ENCODE measurements around the gene TAOK1.
"Not testable (repeated sequence)": the region's sequence is repeated elsewhere in the genome, so short reads cannot be mapped to it uniquely, and the experiment has no call there.

The TAOK1 gene

DNA sequence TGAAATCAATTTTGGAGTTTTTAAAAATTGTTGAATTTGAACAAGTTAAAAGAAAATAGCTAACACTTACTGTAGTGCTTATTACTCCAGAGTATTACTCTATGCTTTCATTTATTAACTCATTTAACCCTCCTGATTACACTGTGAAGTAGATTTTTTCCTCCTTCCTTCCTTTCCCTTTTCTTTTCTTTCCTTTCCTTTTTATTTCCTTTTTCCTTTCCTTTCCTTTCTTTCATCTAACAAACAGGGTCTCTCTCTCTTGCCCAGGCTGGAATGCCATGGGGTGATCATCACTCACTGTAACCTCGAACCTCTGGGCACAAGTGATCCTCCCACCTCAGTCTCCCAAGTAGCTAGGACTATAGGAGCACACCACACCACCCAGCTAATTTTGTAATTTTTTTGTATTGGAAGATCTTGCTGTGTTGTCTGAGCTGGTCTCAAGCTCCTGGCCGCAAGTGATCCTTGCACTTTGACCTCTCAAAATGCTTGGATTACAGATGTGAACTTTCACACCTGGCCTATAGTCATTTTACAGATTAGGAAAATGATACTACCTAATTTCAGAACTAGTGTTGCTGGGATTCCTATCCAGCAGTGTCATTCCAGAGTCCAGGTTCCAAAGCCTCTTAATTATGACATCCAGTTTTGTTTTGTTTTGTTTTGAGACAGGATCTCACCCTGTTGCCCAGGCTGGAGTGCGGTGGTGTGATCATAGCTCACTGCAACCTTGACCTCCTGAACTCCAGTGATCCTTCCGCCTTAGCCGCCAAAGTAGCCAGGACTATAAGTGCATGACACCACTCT is 59.9 kb downstream of the TAOK1 start:
- DNase-seq = no peak

DNA sequence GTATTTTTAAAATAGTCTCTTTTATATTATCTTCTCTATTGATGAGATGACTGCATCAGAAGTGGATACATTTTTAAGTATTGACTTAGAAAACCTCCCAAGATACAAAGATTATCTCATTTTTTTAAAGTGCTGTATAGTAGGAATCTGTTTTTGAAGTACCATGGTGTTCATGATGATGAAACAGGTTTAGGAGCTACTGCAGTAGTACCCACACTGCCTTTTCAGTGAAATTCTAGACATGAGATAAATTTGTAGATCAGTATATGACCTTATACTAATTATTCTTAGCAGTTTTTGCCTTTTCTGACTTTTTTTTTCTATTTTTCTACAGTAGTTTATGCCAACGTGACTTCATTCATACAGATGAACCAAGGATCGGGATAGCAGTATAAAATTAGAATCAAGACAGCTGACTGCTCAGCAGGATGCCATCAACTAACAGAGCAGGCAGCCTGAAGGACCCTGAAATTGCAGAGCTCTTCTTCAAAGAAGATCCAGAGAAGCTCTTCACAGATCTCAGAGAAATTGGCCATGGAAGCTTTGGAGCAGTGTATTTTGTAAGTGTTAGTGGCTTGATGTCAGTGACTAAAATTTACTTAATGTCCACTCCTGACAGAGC is 61.1 kb downstream of the TAOK1 start:
- no peak for DNase-seq

DNA sequence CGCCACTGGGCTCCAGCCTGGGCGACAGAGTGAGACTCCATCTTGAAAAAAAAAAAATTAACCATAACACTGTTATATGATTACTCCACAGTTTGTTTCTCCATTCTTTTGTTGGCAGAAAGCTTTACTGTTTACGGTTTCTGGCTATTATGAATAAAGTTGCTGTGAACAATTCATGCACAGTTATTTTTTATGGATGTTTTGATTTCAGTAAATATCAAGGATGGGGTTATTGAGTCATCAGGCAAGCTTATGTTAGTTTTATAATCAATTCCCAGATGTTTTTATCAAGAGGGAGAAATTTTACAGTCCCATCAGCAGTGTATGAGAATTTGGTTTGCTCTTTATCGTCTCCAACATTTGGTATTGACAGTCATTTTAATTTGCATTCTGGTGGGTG is 67.9 kb downstream of the TAOK1 start:
- DNase-seq = no peak

DNA sequence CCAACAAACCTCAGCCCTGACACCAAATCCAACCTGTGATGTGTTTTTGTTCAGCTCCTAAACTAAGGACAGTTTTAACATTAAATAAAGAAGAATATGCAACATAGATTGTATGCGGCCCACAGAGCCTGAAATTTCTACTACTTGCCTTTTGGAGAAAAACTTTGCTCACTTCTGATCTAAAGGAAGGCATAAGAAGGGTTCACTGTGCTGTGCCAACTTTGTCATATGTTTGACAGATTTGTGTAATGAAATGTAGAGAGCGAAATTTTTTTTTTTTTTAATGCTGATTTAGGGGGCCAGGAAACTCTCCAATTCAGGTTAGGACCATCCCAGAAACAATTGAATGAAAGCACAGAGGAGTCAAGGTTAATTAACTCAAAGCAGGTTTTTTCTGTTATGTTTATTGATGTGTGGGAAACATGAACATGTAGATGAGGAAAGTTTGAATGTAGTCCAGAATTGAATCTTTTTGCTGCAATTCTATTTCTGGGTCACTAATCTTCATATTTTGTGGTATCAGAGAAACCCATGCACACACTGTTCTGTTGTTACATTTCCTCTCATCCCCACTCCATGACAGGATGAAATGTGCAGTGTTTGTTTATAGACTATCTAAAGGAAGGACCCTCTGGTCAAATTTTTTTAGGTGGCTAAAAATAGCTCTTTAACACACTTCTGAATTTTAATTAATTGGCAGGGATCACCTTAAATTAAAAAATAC is 71.5 kb downstream of the TAOK1 start:
- DNase-seq = no peak

DNA sequence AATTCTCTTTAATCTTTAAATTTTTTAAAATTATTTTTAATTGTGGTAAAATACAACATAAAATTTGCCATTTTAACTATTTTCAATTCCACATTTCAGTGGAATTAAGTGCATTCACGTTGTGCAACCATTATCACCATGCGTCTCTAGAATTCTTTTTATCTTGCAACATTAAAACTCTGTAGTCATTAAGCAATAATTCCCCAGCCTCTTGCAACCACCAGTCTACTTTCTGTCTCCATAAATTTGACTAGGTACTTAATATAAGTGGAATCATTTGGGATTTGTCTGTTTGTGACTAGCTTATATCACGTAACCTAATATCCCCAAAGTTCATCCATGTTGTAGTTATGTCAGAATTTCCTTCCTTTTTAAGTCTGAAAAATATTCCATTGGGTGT is 79.1 kb downstream of the TAOK1 start:
- no peak for DNase-seq

DNA sequence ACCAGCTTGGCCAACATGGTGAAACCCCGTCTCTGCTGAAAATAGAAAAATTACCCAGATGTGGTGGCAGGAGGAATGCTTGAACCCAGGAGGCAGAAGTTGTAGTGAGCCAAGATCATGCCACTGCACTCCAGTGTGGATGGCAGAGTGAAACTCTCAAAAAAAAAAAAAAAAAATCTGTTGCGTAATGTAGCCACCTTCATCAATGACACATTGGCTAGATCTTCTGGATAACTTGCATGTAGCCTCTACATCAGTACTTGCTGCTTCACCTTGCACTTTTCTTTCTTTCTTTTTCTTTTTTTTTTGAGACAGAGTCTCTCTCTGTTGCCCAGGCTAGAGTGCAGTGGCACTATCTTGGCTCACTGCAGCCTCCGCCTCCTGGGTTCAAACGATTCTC is 83.3 kb downstream of the TAOK1 start:
- DNase-seq = not testable (repeated sequence)

DNA sequence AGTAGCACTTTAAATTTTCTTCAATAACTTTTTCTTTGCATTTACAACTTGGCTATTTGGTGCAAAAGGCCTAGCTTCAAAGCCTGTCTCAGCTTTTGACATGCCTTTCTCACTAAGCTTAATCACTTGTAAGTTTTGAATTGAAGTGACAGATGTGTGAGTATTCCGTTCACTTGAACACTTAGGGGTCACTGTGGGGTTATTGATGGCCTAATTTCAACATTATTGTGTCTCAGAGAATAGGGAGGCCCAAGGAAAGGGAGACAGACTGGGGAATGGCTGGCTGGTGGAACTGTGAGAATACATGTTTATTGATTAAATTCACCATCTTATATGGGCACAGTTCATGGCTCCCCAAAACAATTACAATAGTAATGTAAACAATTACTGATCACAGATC is 84.1 kb downstream of the TAOK1 start:
- no peak for DNase-seq

DNA sequence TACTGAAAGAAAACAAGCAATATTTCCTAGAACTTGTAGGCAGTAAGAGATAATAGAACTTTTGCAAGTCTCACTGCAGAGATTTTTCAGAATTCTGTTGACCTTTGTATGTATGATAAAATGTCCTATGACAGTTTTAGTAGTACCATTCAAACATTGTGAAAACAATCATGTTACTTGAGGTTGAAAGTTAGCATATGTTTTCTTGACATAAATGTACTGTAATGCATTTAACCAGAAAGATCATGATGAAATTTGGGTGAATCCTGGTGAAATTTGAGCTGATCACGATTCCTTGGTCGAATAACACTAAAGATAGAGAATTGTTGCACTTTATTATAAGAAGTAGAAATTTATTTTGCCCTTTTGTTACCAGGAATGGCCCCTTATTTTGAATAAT is 85.7 kb downstream of the TAOK1 start:
- no peak for DNase-seq

DNA sequence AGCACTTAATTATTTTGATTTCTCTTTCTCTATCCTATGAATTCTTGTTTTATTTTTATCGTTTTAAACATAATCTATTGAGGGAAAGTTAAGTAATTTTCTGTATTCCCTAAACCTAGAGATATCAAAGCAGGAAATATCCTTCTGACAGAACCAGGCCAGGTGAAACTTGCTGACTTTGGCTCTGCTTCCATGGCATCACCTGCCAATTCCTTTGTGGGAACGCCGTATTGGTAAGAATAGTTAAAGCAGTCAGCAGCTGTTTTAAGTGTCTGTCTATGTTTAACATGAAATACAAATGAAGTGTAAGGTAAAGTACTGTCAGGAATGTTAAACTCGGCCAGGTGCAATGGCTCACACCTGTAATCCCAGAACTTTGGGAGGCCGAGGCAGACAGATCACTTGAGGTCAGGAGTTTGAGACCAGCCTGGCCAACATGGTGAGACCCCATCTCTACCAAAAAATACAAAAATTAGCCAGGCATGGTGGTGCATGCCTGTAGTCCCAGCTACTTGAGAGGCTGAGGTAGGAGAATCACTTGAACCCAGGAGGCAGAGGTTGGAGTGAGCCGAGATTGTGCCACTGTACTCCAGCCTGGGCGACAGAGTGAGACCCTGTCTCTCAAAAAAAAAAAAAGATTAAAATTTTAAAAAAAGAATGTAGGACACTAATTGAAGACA is 90.2 kb downstream of the TAOK1 start:
- not testable (repeated sequence) for DNase-seq

DNA sequence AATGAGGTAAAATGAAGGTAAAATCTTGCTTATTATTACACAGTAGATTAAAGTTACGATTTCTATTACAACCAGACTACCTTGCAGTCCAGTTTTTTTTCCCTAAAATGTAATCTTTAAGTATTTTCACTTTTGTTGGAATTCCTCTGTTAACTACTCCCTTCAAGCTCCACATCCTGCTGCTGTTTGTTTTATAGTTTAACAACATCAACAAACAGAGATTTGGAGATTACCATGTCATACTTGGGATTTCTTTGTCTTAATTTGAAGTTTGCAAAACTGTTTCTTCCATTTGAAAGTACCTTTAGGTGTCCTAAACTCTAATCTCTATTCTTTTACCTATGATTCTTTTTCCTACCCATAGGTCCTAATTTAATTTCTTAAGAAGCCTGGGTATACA is 93.3 kb downstream of the TAOK1 start:
- DNase-seq = no peak

DNA sequence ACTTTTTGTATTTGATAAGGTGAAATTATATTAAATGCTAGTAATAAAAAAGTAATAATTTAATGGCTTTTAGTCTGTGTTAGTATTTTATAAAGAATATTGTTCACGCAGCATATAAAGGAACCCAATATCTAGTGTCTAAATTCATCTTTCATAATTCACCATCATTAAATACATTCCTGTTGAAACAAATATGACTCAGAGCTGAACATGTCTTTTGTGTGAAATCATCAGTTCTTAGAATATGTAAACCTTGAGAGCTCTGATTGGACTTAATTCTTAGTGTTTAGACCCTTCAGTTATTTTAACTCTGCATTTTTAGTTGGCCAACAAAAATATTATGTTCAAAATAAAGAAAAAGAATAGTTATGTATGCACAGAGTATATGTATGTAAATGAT is 104.8 kb downstream of the TAOK1 start:
- no peak for DNase-seq

DNA sequence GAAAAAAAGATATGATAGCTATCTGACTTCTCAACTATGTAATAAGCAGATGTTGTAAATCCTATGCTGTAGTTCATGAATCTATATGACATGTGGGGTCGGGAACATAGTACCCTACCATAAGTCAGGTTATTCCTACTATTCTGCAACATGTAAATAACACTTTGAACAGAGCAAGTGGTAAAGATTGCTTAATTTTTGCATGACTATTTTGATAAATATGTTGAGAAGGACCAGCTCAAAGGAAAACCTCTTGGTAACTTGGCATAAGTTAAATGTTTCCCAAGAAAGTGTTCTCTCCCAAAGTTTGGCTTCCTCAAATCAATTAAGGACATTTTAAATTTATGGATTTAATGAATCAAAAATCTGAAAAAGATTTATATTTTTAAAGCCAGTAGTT is 114.5 kb downstream of the TAOK1 start:
- DNase-seq = no peak

DNA sequence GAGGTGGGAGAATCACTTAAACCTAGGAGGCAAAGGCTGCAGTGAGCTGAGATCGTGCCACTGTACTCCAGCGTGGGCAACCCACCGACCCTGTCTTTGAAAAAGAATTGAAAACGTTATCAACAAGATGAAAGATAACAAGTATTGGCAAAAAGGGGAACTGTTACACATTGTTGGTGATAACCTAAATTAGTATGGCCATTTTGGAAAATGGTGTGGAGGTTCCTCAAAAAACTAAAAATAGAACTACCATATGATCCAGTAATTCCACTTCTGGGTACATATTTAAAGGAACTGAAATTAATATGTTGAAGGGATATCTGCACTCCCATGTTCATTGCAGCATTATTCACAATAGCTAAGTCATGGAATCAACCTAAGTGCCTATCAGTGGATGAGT is 115.7 kb downstream of the TAOK1 start:
- DNase-seq = no peak

DNA sequence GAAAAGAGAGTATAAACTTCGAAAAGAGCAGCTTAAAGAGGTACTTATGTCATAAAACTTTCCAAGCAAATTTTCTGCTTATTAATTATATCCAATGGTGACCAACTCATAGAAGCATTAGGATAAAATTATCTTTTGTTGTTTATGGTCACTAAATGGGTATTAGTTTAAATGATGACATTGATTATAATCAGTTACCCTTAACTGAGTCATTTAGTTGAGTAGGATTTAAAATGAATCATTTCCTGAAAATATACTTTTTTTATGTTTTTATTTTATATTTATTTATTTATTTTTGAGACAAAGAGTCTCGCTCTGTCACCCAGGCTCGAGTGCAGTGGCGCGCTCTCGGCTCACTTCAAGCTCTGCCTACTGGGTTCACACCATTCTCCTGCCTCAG is 120.8 kb downstream of the TAOK1 start:
- DNase-seq = no peak

DNA sequence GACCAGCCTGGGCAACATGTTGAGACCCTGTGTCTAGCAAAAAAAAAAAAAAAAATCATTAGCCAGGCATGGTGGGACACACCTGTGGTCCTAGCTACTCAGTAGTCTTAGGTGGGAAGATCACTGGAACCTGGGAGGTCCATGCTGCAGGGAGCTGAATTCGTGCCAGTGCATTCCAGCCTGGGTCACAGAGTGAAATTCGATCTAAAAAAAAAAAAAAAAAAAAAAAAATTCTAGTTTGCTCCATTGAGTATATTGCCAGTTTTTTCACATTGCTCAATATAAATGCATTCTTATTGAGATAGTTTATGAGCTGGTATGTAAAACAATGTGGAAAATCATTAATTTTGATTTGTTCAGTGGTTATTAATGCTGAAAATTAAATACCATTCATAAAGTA is 124.6 kb downstream of the TAOK1 start:
- no peak for DNase-seq

DNA sequence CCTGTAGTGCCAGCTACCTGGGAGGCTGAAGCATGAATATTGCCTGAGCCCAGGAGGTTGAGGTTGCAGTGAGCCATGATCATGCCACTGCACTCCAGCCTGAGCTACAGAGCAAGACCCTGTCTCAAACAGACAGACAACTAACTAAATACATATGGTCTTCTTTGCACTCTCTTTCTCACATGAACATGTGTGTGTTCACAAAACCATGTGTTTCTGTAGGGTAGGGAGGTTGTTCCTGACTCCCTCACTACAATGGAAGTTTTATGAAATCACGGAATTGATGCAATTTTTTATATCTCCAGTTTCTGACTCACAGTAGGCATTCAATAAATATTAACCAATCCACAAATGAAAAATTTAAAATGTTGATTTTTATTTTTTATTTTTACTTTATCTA is 128.2 kb downstream of the TAOK1 start:
- DNase-seq = no peak

DNA sequence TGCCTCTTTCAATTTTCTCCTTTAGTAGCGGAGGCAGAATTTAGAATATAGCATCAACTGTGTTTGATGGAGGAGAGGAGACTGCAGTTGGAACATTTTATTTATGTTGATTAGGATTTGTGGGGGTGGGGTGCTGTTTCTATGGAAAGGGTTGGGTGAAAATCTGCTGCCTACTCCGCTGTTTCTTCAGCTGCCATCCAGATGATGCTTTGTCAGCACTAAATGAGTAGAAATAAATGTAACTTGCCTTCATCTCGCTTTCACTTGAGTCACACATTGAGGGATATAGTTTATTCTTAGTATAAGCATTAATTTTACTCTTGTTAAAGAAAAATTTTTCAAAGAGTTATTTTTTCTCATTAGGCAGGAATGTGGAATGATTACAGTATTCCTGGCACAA is 134.5 kb downstream of the TAOK1 start:
- no peak for DNase-seq

DNA sequence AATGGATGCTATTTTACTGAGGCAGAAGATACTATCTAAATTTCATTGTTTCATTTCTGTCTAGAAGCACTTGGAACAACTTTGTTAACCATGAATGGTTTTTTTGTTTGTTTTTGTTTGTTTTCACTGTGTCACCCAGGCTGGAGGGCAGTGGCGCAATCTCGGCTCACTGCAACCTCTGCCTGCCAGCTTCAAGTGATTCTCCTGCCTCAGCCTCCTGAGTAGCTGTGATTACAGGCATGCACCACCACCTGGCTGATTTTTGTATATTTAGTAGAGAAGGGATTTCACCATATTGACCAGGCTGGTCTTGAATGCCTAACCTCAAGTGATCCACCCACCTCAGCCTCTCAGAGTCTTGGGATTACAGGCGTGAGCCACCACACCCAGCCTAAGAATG is 136.2 kb downstream of the TAOK1 start:
- no peak for DNase-seq

DNA sequence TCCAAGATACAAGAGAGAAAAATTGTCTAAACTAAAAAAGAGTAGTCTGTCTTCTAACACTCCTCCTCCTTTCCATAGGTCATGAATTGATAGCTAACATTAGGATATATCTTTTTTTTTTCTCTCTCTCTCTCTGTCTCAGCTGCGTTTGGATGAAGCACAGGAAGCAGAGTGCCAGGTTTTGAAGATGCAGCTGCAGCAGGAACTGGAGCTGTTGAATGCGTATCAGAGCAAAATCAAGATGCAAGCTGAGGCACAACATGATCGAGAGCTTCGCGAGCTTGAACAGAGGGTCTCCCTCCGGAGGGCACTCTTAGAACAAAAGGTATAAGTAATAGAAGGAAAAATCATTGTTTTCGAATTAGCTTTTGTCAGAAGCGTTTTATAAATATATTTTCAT is 143.8 kb downstream of the TAOK1 start:
- DNase-seq = no peak

DNA sequence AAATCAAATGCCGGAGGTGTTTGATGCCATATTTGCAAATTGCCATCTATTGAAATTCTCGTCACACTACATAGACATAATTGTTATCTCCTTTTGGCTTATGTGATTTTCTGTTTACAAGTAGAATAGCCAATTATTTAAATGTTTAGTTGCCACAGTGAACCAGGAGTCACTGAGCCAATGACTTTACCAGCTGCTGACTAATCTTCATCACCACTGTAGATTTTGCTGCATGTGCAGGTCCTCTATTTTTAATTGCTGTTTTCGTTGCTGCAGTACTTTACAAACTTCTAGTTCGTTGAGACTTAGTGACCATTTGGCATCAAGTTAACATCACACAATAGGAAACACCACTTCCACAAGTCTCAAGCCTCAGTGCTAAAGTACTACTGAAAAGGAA is 153.9 kb downstream of the TAOK1 start:
- DNase-seq = no peak

DNA sequence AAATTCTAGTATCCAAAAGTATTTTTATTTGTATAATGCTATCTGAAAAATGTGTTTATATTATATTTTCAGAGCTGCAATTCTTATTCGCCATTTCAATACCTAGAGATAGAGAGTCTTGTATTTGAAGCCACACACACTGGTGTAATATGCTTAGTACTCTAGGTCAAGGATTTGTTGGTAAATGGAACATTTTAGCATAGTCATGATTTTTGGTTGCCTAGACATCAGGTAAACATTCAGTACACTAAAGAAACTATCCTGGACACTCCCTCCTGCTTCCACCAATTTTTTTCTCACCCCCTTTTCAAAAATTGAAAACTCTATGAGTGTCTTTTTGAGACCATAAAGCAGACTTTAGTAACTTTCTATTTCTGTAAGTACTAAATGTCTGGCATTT is 155.9 kb downstream of the TAOK1 start:
- no peak for DNase-seq

DNA sequence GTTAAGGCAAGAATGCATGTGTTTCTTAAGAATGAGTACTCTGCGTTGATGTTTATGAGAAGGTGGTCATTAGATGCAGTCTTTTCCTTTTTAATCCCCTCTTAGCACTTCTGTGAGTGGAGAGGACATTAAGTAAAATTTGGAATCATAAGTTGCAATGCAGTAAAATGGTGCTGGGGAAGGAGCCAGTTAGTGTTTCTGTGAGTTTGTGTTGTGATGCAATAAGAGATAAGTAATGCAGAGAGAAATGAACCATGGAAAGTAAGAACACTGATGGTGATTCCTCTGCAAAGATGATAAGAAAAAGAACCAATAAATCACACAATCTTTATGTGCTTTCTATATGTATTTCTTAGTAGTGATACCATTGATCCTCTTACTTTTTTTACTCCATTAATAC is 156.7 kb downstream of the TAOK1 start:
- DNase-seq = no peak

DNA sequence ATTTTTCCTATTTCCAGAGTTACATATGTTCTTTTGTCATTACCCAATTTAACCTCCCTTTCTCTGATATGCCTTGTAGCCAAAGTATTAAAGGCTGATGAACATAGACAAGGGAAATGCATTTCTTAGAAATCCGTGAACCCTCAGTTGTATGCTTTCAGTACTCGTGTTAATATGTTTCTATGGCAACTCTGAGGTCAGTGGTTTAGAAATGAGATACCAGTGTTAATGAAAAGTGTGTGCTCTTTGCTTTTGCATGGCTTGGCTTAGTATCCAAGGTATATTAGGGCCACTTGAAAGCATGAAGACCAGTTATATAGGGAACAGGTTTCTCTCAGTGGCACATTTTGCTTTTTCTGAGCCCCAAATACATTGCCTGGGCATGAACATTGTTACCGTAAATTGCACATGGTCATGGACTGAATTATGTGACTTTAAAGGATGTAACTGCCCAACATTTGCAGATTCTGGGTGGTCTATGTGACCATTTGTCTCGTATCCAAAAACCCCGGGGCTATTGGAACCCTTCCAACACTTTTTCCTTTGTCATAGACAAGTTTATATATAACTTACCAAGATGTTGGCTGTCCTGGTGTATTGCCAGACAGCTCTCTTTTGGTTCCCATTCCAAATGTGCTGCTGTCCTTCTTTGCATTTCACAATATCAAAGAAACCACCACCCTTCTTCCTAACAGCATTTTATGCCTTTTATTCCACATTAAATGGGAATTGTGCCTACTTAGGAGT is 159.2 kb downstream of the TAOK1 start:
- no peak for DNase-seq

Data from right forelimb (tissue), 1 donor.